Glutamatergic neuron (in vitro differentiated cells): ENCODE results near the gene CEP170. TPM values are rescaled to one million over a fixed set of nuclear protein-coding genes. Genes with fewer than 3 reads are reported as not detected.

ENCODE experiments used
- DNase-seq: peaks from one replicate; pipeline ENCODE4 v3.0.0; 2022
- H3K27ac Mint-ChIP-seq: one replicate; pipeline ENCODE4 v1.8.0; 2020; ENCODE audit warnings: mild to moderate bottlenecking, mixed read lengths, inconsistent platforms; ENCODE audit not compliant: unreplicated experiment
- H3K27me3 Mint-ChIP-seq: one replicate; pipeline ENCODE4 v1.8.0; 2020; ENCODE audit warnings: mild to moderate bottlenecking, moderate library complexity, mixed read lengths, inconsistent platforms; ENCODE audit not compliant: unreplicated experiment
- H3K36me3 Mint-ChIP-seq: one replicate; pipeline ENCODE4 v1.8.0; 2020; ENCODE audit warnings: mild to moderate bottlenecking, mixed read lengths, inconsistent platforms; ENCODE audit not compliant: unreplicated experiment
- H3K4me1 Mint-ChIP-seq: one replicate; pipeline ENCODE4 v1.8.0; 2020; ENCODE audit warnings: mild to moderate bottlenecking, low read depth, mixed read lengths, inconsistent platforms; ENCODE audit not compliant: unreplicated experiment
- H3K4me3 Mint-ChIP-seq: one replicate; pipeline ENCODE4 v1.8.0; 2020; ENCODE audit warnings: mild to moderate bottlenecking, mixed read lengths, inconsistent platforms; ENCODE audit not compliant: unreplicated experiment
- H3K9me3 Mint-ChIP-seq: one replicate; pipeline ENCODE4 v1.8.0; 2020; ENCODE audit warnings: mild to moderate bottlenecking, moderate library complexity, mixed read lengths, inconsistent platforms; ENCODE audit not compliant: unreplicated experiment
- CTCF ChIP-seq: fragments of 200-600 bp; sonication (generic); IDR thresholded peaks from one replicate; pipeline ENCODE4 v1.5.0; 2021; ENCODE audit not compliant: partially characterized antibody, unreplicated experiment
- total RNA-seq: library from RNA; stranded (reverse); fragmentation: NEBNext Ultra II Directional; extraction: Animal tissue kit (Norgen Biotek cat#: 25700); gene quantifications from one replicate; pipeline ENCODE4 v1.2.1, GENCODE V29; 2021; ENCODE audit not compliant: unreplicated experiment

CEP170 gene
- total RNA-seq, 1 donor from 2014 or later = 450 TPM

GRCh38 chr1:243253211-243253925 is 1.7 kb downstream of the CEP170 start:
- H3K27me3 Mint-ChIP-seq = peaks cover 12% of the 10 kb centered on the region
- peaks cover 19% of the 10 kb centered on the region for H3K4me1 Mint-ChIP-seq
- H3K36me3 Mint-ChIP-seq = no peaks in the 10 kb centered on the region
- DNase-seq = no peak
- no peak for TF ChIP-seq CTCF
- H3K4me3 Mint-ChIP-seq = peak overlapping the region; percentile 99
- peaks cover 14% of the 10 kb centered on the region for H3K9me3 Mint-ChIP-seq
- H3K27ac Mint-ChIP-seq = peak overlapping the region; percentile 99

GRCh38 chr1:243251539-243251938 is 3.5 kb downstream of the CEP170 start:
- H3K27me3 Mint-ChIP-seq = peaks cover 12% of the 10 kb centered on the region
- no peak for DNase-seq
- no peak for TF ChIP-seq CTCF

GRCh38 chr1:243250102-243250501 is 5.0 kb downstream of the CEP170 start:
- H3K9me3 Mint-ChIP-seq = peaks cover 6% of the 10 kb centered on the region
- no peaks in the 10 kb centered on the region for H3K36me3 Mint-ChIP-seq
- TF ChIP-seq CTCF = no peak
- no peak overlapping the region for H3K27ac Mint-ChIP-seq
- peaks cover 21% of the 10 kb centered on the region for H3K4me1 Mint-ChIP-seq
- peak overlapping the region; percentile 63 for H3K4me3 Mint-ChIP-seq
- no peak for DNase-seq
- peaks cover 6% of the 10 kb centered on the region for H3K27me3 Mint-ChIP-seq

More at GRCh38 chr1:243251539-243251938, 3.5 kb downstream of the CEP170 start:
- H3K27ac Mint-ChIP-seq = peak overlapping the region; percentile 49
- H3K4me1 Mint-ChIP-seq = peaks cover 21% of the 10 kb centered on the region
- H3K36me3 Mint-ChIP-seq = no peaks in the 10 kb centered on the region
- peaks cover 14% of the 10 kb centered on the region for H3K9me3 Mint-ChIP-seq
- peak overlapping the region; percentile 86 for H3K4me3 Mint-ChIP-seq

GRCh38 chr1:243249214-243249613 is 5.9 kb downstream of the CEP170 start:
- Mint-ChIP-seq H3K27ac (no peak overlapping the region), H3K27me3 (peaks cover 1% of the 10 kb centered on the region), H3K4me3 (no peak overlapping the region), H3K9me3 (peaks cover 4% of the 10 kb centered on the region), H3K36me3 (no peaks in the 10 kb centered on the region), H3K4me1 (peaks cover 21% of the 10 kb centered on the region)
- DNase-seq = no peak
- no peak for TF ChIP-seq CTCF

GRCh38 chr1:243247901-243248300 is 7.2 kb downstream of the CEP170 start:
- Mint-ChIP-seq H3K27ac (no peak overlapping the region), H3K4me1 (peaks cover 21% of the 10 kb centered on the region), H3K27me3 (no peaks in the 10 kb centered on the region), H3K4me3 (no peak overlapping the region), H3K9me3 (peaks cover 2% of the 10 kb centered on the region), H3K36me3 (no peaks in the 10 kb centered on the region)
- DNase-seq = no peak
- TF ChIP-seq CTCF = no peak
